ENCODE data around the gene RAB44.
"Not testable (repeated sequence)": the region's sequence is repeated elsewhere in the genome, so short reads cannot be mapped to it uniquely, and the experiment has no call there.

RAB44 gene

DNA sequence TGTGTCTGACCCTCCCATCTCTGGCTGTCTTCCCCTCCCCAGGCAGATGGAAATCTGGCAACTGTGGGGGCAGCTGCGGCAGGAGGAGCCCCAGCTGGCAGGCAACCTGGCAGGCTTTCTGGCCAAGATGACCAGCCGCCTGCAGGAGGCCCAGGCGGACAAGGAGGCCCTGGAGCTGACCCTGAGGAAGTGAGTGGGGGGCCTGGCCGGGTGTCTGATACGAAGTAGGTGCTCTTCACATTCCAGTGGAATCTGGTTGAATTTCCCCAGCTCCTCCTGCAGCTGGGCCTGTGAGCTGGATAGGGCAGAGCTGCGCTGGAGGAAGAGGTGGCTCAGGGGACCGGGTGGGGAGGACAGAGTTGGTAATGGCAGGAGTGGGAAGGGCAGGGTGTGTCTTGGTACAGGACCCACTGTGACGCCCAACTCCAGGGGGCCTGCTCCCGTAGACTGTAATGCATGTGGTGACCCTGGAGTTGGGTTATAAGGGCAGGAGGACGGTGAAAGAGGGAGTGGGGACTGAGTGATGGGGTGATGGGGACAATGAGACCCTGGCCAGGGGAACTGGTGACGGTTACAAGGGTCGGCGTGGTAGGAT is 19.7 kb downstream of the RAB44 start:
- no peaks in the 10 kb centered on the region for H3K36me3 ChIP-seq (ENCODE audit: control insufficient read depth, insufficient read depth, low read length)
- H3K4me3 ChIP-seq (ENCODE audit: low read depth, low read length), result no peak overlapping the region
- no peak overlapping the region for H3K27ac ChIP-seq (ENCODE audit: low read depth, low read length)
- H3K9me3 ChIP-seq (ENCODE audit: control insufficient read depth, insufficient read depth, low read length), result no peaks in the 10 kb centered on the region
- peaks cover 6% of the 10 kb centered on the region; the same call in 1 of the 2 replicates for H3K4me1 ChIP-seq (ENCODE audit: control insufficient read depth, insufficient read depth, low read length)
- H3K27me3 ChIP-seq (ENCODE audit: control insufficient read depth, insufficient read depth, low read length), result no peaks in the 10 kb centered on the region
- no peak overlapping the region for H3K9ac ChIP-seq (ENCODE audit: low read depth, low read length)

DNA sequence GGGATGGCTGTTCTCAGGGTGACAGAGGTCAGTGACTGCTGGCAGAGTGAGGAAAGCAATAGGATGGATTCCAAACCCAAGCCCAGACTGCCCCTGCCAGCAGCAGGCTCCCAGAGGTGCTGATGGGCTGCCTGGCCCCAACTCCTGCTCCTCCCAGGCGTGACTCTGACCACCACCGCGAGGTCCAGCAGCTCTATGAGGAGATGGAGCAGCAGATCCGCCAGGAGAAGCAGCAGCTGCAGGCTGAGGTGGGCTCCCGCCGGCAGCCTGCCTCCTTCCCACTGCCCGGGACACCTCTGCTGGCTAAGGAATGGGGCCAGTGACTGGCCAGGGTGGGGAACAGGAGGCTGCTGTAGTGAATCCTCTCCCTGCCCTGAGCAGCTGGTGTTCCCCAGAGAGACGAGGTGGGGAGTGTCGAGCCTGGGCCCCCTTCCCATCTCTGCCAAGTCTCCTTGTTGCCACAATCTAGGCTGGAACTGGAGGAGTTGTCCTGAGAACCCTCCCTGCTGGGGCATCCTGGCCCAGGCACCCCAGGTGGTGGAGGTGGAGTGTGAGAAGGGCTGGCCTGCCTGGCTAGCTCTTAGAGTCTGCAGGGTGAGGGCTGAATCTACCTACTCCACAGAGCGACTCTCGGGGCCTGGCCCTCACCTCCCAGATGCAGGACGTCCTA is 20.4 kb downstream of the RAB44 start:
- Histone ChIP-seq H3K9ac (ENCODE audit: low read depth, low read length) (no peak overlapping the region), H3K27me3 (ENCODE audit: control insufficient read depth, insufficient read depth, low read length) (no peaks in the 10 kb centered on the region), H3K9me3 (ENCODE audit: control insufficient read depth, insufficient read depth, low read length) (no peaks in the 10 kb centered on the region), H3K4me1 (ENCODE audit: control insufficient read depth, insufficient read depth, low read length) (peaks cover 6% of the 10 kb centered on the region; the same call in 1 of the 2 replicates), H3K27ac (ENCODE audit: low read depth, low read length) (no peak overlapping the region), H3K36me3 (ENCODE audit: control insufficient read depth, insufficient read depth, low read length) (no peaks in the 10 kb centered on the region), H3K4me3 (ENCODE audit: low read depth, low read length) (no peak overlapping the region)

DNA sequence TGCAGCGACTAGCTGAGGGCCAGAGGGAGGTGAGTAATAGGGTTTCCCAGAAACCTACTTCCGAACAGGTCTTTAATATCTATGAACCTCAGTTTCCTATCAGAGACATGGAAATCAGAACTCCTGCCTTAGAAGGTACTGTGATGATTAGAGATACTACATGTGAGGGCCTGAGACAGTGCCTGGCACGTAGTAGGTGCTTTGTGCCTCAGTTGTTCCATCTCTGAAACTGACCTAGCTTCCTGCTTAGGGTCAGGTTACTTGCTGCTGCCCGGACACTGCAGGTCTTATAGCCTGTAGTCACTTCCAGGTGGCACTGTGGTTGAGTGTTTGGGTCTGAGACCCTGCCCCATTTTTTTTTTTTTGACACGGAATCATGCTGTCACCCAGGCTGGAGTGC is 20.9 kb downstream of the RAB44 start:
- no peak overlapping the region for H3K4me3 ChIP-seq (ENCODE audit: low read depth, low read length)
- H3K9ac ChIP-seq (ENCODE audit: low read depth, low read length), result no peak overlapping the region
- H3K27me3 ChIP-seq (ENCODE audit: control insufficient read depth, insufficient read depth, low read length), result no peaks in the 10 kb centered on the region
- H3K36me3 ChIP-seq (ENCODE audit: control insufficient read depth, insufficient read depth, low read length), result no peaks in the 10 kb centered on the region
- no peaks in the 10 kb centered on the region for H3K9me3 ChIP-seq (ENCODE audit: control insufficient read depth, insufficient read depth, low read length)
- peaks cover 6% of the 10 kb centered on the region; the same call in 1 of the 2 replicates for H3K4me1 ChIP-seq (ENCODE audit: control insufficient read depth, insufficient read depth, low read length)
- H3K27ac ChIP-seq (ENCODE audit: low read depth, low read length), result no peak overlapping the region

DNA sequence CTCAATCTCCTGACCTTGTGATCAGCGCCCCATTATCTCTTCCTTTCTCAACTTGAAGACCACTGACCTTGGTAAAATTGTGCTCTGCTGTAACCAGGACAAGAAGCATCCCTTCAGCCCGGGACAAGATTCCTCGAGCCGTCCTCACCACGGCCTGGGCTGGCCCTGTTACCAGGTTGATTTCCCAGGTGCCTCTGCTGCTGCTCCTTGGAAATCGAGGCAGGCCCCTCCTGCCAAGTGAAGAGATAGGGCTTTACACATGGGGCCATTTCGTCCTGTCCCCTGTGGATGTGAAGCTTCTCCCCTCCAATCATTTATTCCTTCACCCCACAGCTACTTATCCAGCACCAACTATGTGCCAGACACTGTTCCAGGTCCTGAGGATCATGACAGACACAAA is 21.5 kb downstream of the RAB44 start:
- H3K36me3 ChIP-seq (ENCODE audit: control insufficient read depth, insufficient read depth, low read length), result no peaks in the 10 kb centered on the region
- no peak overlapping the region for H3K9ac ChIP-seq (ENCODE audit: low read depth, low read length)
- no peak overlapping the region for H3K4me3 ChIP-seq (ENCODE audit: low read depth, low read length)
- H3K9me3 ChIP-seq (ENCODE audit: control insufficient read depth, insufficient read depth, low read length), result no peaks in the 10 kb centered on the region
- no peaks in the 10 kb centered on the region for H3K27me3 ChIP-seq (ENCODE audit: control insufficient read depth, insufficient read depth, low read length)
- H3K4me1 ChIP-seq (ENCODE audit: control insufficient read depth, insufficient read depth, low read length), result peaks cover 6% of the 10 kb centered on the region; the same call in 1 of the 2 replicates
- no peak overlapping the region for H3K27ac ChIP-seq (ENCODE audit: low read depth, low read length)

DNA sequence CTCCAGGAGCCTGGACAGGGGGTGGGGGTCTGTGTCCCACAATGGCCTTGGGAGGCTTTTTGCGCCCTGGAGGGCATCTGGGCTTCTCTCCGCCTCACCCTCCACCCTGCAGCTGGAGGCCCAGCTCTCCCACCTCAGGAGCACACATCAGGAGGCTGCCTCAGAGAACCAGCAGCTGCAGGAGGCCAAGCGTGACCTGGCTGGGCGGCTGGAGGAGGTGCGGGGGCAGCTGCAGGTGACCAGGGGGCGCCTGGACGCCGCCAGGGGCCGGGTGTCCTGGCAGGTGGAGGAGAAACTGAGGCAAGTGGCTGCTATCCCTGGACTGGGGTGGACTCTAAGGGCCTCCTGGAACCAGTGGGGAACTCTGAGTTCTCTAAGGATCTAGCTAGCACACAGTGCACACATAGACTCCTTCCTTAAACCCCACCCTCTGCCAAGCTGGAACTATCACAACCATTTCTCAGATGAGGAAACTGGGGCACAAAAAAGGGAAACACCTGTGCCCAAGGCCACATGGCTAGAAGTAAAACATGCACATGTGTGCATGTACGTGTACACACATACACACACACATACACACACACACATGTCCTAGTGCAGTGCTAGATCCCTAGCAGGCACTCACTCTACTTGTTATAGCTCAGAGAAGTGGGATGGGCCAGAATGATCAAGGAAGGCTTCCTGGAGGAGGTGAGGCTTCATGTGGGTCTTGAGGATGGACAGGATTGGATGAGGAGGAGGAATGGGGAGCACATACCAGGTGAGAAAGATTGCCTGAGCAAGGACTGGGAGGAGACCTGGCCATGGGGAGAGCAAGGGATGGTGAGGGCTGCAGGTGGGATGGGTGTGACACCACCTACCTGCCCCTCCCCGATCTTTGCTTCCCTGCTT is 22.9 kb downstream of the RAB44 start:
- H3K27ac ChIP-seq (ENCODE audit: low read depth, low read length), result no peak overlapping the region
- peaks cover 5% of the 10 kb centered on the region; the same call in 1 of the 2 replicates for H3K4me1 ChIP-seq (ENCODE audit: control insufficient read depth, insufficient read depth, low read length)
- H3K4me3 ChIP-seq (ENCODE audit: low read depth, low read length), result no peak overlapping the region
- H3K27me3 ChIP-seq (ENCODE audit: control insufficient read depth, insufficient read depth, low read length), result no peaks in the 10 kb centered on the region
- H3K9me3 ChIP-seq (ENCODE audit: control insufficient read depth, insufficient read depth, low read length), result no peaks in the 10 kb centered on the region
- no peaks in the 10 kb centered on the region for H3K36me3 ChIP-seq (ENCODE audit: control insufficient read depth, insufficient read depth, low read length)
- no peak overlapping the region for H3K9ac ChIP-seq (ENCODE audit: low read depth, low read length)

DNA sequence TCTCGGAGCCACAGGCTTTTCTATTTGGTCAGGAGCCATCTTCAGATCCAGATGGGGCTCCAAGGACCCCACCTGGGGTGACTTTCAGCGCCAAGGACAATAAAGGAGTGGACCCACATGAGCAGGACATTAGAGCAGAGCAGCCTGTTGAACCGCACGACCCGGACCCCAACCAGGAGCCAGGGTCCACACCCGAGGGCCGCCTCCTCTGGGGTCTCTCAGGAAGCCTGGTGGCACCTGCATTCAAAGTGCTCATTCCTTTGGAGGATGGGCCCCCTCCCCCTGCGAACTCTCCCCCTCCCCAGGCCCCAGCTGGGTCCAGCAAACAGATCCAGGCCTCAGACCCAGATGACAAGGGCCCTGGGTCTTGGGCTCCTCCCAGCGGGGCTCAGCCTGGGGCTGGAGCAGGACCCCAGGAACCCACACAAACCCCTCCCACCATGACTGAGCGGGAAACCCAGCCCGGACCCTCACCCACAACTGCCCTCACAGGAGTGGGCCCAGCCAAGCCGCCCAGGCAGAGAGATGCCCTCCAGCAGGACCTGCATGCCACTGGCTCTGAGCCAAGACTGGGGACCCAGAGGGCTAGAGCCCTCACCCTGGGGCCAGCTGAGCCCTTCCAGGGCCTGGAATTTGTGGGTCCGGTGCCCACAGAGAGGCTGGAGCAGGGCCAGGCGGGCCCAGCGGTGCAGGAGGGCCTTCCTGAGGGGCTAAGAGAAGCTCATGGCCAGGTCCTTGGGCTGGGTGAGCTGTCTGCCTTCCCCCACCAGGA is 23.9 kb downstream of the RAB44 start:
- Histone ChIP-seq H3K9me3 (ENCODE audit: control insufficient read depth, insufficient read depth, low read length) (no peaks in the 10 kb centered on the region), H3K27me3 (ENCODE audit: control insufficient read depth, insufficient read depth, low read length) (no peaks in the 10 kb centered on the region), H3K27ac (ENCODE audit: low read depth, low read length) (no peak overlapping the region), H3K36me3 (ENCODE audit: control insufficient read depth, insufficient read depth, low read length) (no peaks in the 10 kb centered on the region), H3K4me3 (ENCODE audit: low read depth, low read length) (no peak overlapping the region), H3K9ac (ENCODE audit: low read depth, low read length) (no peak overlapping the region), H3K4me1 (ENCODE audit: control insufficient read depth, insufficient read depth, low read length) (no peaks in the 10 kb centered on the region)

DNA sequence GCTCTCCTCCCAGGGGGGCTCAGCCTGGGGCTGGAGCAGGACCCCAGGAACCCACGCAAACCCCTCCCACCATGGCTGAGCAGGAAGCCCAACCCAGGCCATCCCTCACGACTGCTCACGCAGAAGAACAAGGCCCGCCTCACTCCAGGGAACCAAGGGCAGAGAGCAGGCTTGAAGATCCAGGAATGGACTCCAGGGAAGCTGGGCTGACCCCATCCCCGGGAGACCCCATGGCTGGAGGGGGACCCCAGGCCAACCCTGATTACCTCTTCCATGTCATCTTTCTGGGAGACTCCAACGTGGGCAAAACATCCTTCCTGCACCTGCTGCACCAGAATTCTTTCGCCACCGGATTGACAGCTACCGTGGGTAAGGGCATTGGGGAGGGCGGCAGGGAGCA is 24.7 kb downstream of the RAB44 start:
- Histone ChIP-seq H3K9me3 (ENCODE audit: control insufficient read depth, insufficient read depth, low read length) (no peaks in the 10 kb centered on the region), H3K27ac (ENCODE audit: low read depth, low read length) (no peak overlapping the region), H3K36me3 (ENCODE audit: control insufficient read depth, insufficient read depth, low read length) (no peaks in the 10 kb centered on the region), H3K27me3 (ENCODE audit: control insufficient read depth, insufficient read depth, low read length) (no peaks in the 10 kb centered on the region), H3K9ac (ENCODE audit: low read depth, low read length) (no peak overlapping the region), H3K4me3 (ENCODE audit: low read depth, low read length) (no peak overlapping the region), H3K4me1 (ENCODE audit: control insufficient read depth, insufficient read depth, low read length) (no peaks in the 10 kb centered on the region)

DNA sequence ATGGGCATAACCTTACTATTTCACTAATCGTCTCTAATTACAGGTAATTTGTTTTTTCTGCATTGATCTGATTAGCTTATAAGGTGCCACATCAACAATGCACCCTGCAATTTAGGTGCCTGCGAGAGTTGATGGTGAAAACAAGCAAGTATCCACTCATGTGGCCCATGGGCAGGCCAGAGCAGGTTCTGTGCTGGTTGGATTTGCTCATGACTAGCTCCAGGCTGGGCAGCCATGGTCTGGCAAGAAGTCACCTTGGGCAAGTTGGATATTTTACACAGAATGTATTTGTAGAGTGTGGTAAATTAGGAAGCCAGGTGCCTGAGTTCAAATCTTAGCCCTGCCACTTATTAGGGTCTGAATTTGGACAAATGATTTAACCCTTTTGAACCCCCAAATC is 25.3 kb downstream of the RAB44 start:
- no peaks in the 10 kb centered on the region for H3K36me3 ChIP-seq (ENCODE audit: control insufficient read depth, insufficient read depth, low read length)
- no peak overlapping the region for H3K9ac ChIP-seq (ENCODE audit: low read depth, low read length)
- H3K9me3 ChIP-seq (ENCODE audit: control insufficient read depth, insufficient read depth, low read length), result no peaks in the 10 kb centered on the region
- H3K4me1 ChIP-seq (ENCODE audit: control insufficient read depth, insufficient read depth, low read length), result no peaks in the 10 kb centered on the region
- H3K4me3 ChIP-seq (ENCODE audit: low read depth, low read length), result no peak overlapping the region
- H3K27ac ChIP-seq (ENCODE audit: low read depth, low read length), result no peak overlapping the region
- no peaks in the 10 kb centered on the region for H3K27me3 ChIP-seq (ENCODE audit: control insufficient read depth, insufficient read depth, low read length)

DNA sequence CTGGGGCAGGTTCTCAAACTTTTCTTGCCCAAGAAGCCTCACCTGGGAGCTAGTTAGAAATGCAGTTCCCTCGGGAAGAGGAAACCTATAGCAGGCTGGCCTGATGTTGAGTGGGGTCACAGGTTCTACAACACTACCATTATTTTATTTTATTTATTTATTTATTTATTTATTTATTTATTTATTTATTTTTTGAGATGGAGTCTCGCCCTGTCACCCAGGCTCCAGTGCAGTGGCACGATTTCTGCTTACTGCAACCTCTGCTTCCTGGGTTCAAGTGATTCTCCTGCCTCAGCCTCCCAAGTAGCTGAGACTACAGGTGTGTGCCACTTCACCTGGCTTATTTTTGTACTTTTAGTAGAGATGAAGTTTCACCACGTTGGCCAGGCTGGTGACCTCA is 26.4 kb downstream of the RAB44 start:
- not testable (repeated sequence) for H3K27ac ChIP-seq (ENCODE audit: low read depth, low read length)

DNA sequence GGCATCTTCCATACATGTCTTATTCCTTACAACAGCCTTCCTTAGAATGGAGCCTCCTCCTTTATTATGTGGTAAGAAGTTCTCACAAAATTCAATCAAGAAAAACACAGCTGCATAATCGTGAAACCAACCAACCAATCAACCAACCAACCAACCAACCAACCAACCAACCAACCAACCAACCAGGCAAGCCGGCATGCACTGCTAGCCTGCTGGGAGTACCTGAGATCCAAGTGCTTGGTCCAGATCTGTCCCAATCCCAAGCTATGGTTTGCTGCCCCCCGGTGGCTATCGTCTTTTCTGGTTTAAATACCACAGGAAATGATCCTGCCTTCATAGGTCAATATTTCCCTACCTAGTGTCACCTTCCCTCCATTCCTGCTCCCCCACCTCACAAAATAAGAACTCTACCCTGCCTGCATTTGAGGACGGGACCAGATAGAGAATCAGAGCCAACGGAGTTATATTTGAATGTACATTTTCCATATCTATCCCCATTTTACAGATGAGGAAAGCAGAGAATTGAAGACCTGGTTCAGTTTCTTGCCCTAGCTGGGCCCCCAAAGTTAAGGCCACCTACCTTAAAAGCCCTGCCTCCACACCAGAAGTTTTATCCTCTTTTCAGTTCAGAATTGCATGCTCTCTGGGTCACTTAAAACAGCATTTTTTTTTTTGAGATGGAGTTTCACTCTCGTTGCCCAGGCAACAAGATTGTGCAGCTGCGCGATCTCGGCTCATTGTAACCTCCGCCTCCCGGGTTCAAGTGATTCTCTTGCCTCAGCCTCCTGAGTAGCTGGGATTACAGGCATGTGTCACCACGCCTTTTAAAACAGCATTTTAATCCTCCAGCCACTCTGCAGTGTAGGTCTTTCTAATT is 27.1 kb downstream of the RAB44 start:
- Histone ChIP-seq H3K9me3 (ENCODE audit: control insufficient read depth, insufficient read depth, low read length) (no peaks in the 10 kb centered on the region), H3K4me1 (ENCODE audit: control insufficient read depth, insufficient read depth, low read length) (no peaks in the 10 kb centered on the region), H3K4me3 (ENCODE audit: low read depth, low read length) (no peak overlapping the region), H3K27ac (ENCODE audit: low read depth, low read length) (no peak overlapping the region), H3K36me3 (ENCODE audit: control insufficient read depth, insufficient read depth, low read length) (no peaks in the 10 kb centered on the region), H3K9ac (ENCODE audit: low read depth, low read length) (no peak overlapping the region), H3K27me3 (ENCODE audit: control insufficient read depth, insufficient read depth, low read length) (no peaks in the 10 kb centered on the region)

More for the DNA sequence above, 26.4 kb downstream of the RAB44 start:
- H3K27me3 ChIP-seq (ENCODE audit: control insufficient read depth, insufficient read depth, low read length); H3K9ac ChIP-seq (ENCODE audit: low read depth, low read length); H3K4me3 ChIP-seq (ENCODE audit: low read depth, low read length); H3K9me3 ChIP-seq (ENCODE audit: control insufficient read depth, insufficient read depth, low read length); H3K36me3 ChIP-seq (ENCODE audit: control insufficient read depth, insufficient read depth, low read length); H3K4me1 ChIP-seq (ENCODE audit: control insufficient read depth, insufficient read depth, low read length): not testable (repeated sequence)

Measured in HUES48 (cell line).